ENCODE results near the gene CACNB1. TPM values are rescaled to one million over a fixed set of nuclear protein-coding genes. Genes with fewer than 3 reads are reported as not detected.
A peak's percentile ranks its signal among the peaks of the same experiment; 100 is the strongest.

CACNB1 gene
- total RNA-seq, 3 donors from 2014 or later (not counting 1 experiment from before 2014, with no cell fraction given): 23.7 to 28.5 (median 28.1) TPM

DNA sequence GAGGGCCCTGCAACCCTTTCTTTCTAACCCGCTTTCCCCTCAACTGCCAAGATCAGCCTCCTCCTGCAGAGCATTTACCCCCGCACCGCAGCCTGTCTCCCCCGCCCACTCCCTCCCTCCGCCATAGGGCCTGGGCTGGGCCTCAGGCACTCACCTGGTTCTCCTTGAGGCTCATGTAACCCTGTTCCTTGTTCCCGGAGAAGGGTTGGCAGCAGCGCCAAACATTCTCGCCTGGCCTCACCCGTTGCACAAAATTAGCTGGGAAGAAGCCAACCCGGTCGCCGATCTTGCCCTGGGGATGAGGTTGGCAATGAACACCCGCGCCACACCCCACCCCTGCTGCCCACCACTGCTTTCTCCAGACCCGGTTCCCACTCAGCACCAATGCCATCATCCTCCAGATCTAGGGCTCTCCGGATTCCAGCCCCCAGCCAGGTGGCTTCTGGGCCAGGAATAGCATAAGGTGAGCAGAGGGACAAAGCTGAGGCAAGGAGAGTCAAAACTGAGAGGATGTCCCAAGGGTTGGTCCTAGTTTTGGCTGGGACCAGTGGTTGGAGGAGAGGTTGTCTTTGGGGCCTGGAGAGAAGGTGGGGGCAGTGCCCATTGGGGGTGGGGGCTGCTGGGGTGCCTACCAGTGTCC, 15.5 kb upstream of the CACNB1 start:
- peaks cover 28% of the 10 kb centered on the region for H3K4me1 ChIP-seq (ENCODE audit: control insufficient read depth, insufficient read depth, low read length)
- Mint-ChIP-seq H3K9me3 (no peaks in the 10 kb centered on the region), H3K4me3 (no peak overlapping the region), H3K4me1 (peaks cover 0 to 15% of the 10 kb centered on the region in 2 donors), H3K27me3 (ENCODE audit: low read depth in 2 of 2) (peaks cover 14 to 29% of the 10 kb centered on the region in 2 donors), H3K27ac (no peak overlapping the region), H3K36me3 (no peaks in the 10 kb centered on the region)
- no peaks in the 10 kb centered on the region for H3K9me3 ChIP-seq (ENCODE audit: control insufficient read depth, insufficient read depth, low read length)
- 88% methylated on average over 16 of the region's 16 CpGs for WGBS (ENCODE audit: insufficient coverage)
- H3K36me3 ChIP-seq (ENCODE audit: control insufficient read depth, insufficient read depth, low read length): no peaks in the 10 kb centered on the region
- no peak for TF ChIP-seq CTCF (IDR thresholded peaks at IDR 0.05)
- no peak for DNase-seq
- intact Hi-C loops (cut with micrococcal nuclease): no loop called here
- no peak for ATAC-seq
- no peak overlapping the region for H3K4me3 ChIP-seq (ENCODE audit: low read length)
- H3K27me3 ChIP-seq (ENCODE audit: control insufficient read depth, insufficient read depth, low read length): peaks cover 10% of the 10 kb centered on the region
- no peak overlapping the region for H3K27ac ChIP-seq (ENCODE audit: low read length)

- Mint-ChIP-seq H3K27ac (no peak overlapping the region), H3K36me3 (no peaks in the 10 kb centered on the region), H3K9me3 (no peaks in the 10 kb centered on the region), H3K4me1 (peaks cover 0 to 14% of the 10 kb centered on the region in 2 donors), H3K27me3 (ENCODE audit: low read depth in 2 of 2) (peaks cover 14 to 28% of the 10 kb centered on the region in 2 donors), H3K4me3 (no peak overlapping the region)
- Histone ChIP-seq H3K4me3 (ENCODE audit: low read length) (no peak overlapping the region), H3K9me3 (ENCODE audit: control insufficient read depth, insufficient read depth, low read length) (no peaks in the 10 kb centered on the region), H3K27ac (ENCODE audit: low read length) (no peak overlapping the region), H3K27me3 (ENCODE audit: control insufficient read depth, insufficient read depth, low read length) (peaks cover 10% of the 10 kb centered on the region), H3K36me3 (ENCODE audit: control insufficient read depth, insufficient read depth, low read length) (no peaks in the 10 kb centered on the region), H3K4me1 (ENCODE audit: control insufficient read depth, insufficient read depth, low read length) (peaks cover 29% of the 10 kb centered on the region)
- TF ChIP-seq CTCF (IDR thresholded peaks at IDR 0.05): no peak
- DNase-seq: no peak
- ATAC-seq: no peak
- intact Hi-C loops (cut with micrococcal nuclease): no loop called here
- WGBS (ENCODE audit: insufficient coverage): 91% methylated on average over 9 of the region's 11 CpGs
These were observed 14.8 kb upstream of the CACNB1 start for GRCh38 chr17:39212195-39212810.

- Mint-ChIP-seq H3K4me1 (peaks cover 0 to 14% of the 10 kb centered on the region in 2 donors), H3K27ac (peak overlapping the region in 1 of 2 donors; percentile 86), H3K9me3 (no peaks in the 10 kb centered on the region), H3K27me3 (ENCODE audit: low read depth in 2 of 2) (peaks cover 0 to 15% of the 10 kb centered on the region in 2 donors), H3K36me3 (no peaks in the 10 kb centered on the region), H3K4me3 (no peak overlapping the region)
- TF ChIP-seq CTCF (IDR thresholded peaks at IDR 0.05): no peak
- ATAC-seq: peak in 1 of 3 donors; percentile 3
- DNase-seq: no peak
- H3K4me3 ChIP-seq (ENCODE audit: low read length): peak overlapping the region; percentile 24
- WGBS (ENCODE audit: insufficient coverage): 8% methylated on average over 22 of the region's 22 CpGs
- peaks cover 10% of the 10 kb centered on the region for H3K27me3 ChIP-seq (ENCODE audit: control insufficient read depth, insufficient read depth, low read length)
- peaks cover 2% of the 10 kb centered on the region for H3K36me3 ChIP-seq (ENCODE audit: control insufficient read depth, insufficient read depth, low read length)
- H3K9me3 ChIP-seq (ENCODE audit: control insufficient read depth, insufficient read depth, low read length): no peaks in the 10 kb centered on the region
- H3K27ac ChIP-seq (ENCODE audit: low read length): no peak overlapping the region
- intact Hi-C loops (cut with micrococcal nuclease): no loop called here
- H3K4me1 ChIP-seq (ENCODE audit: control insufficient read depth, insufficient read depth, low read length): peaks cover 29% of the 10 kb centered on the region
These were observed 12.6 kb upstream of the CACNB1 start for GRCh38 chr17:39210093-39210434.
